ENCODE measurements around the gene FAM240B.

Gene FAM240B

GRCh38 chr9:38682713-38683112, 37.2 kb downstream of the FAM240B start:
- 0 out of 2 replicates have a peak, but pooled peaks cover 2% of the 10 kb centered on the region for H3K27me3 ChIP-seq (ENCODE audit: insufficient read depth, low read length)
- H3K4me2 ChIP-seq (ENCODE audit: low read length), result no peak overlapping the region
- no peaks in the 10 kb centered on the region for H3K9me2 ChIP-seq (ENCODE audit: low read depth, low read length)
- H3K9ac ChIP-seq (ENCODE audit: low read length), result no peak overlapping the region
- H3K27ac ChIP-seq (ENCODE audit: low read depth, low read length, poor library complexity, severe bottlenecking), result no peak overlapping the region
- no peaks in the 10 kb centered on the region for H3K79me2 ChIP-seq (ENCODE audit: insufficient read depth, low read length)
- no peak overlapping the region for H3K4me3 ChIP-seq (ENCODE audit: low read depth, low read length, poor library complexity, severe bottlenecking)
- no peaks in the 10 kb centered on the region for H4K20me1 ChIP-seq (ENCODE audit: insufficient read depth, low read length)
- no peaks in the 10 kb centered on the region for H3K4me1 ChIP-seq (ENCODE audit: insufficient read depth, low read length, severe bottlenecking)
- H3K36me3 ChIP-seq (ENCODE audit: insufficient read depth, low read length), result no peaks in the 10 kb centered on the region
- TF ChIP-seq EZH2 (IDR thresholded peaks at IDR 0.05; ENCODE audit: borderline replicate concordance, low read length), result no peak
- no peak for TF ChIP-seq CTCF (IDR thresholded peaks at IDR 0.05; ENCODE audit: low read length)
- no peaks in the 10 kb centered on the region for H3F3A ChIP-seq (ENCODE audit: insufficient read depth, low read length)
- H3K9me3 ChIP-seq (ENCODE audit: low read length), result no peaks in the 10 kb centered on the region
- no peak overlapping the region for H2AFZ ChIP-seq (ENCODE audit: low read length)

- no peaks in the 10 kb centered on the region for H3K79me2 ChIP-seq (ENCODE audit: insufficient read depth, low read length)
- no peaks in the 10 kb centered on the region for H3K36me3 ChIP-seq (ENCODE audit: insufficient read depth, low read length)
- H2AFZ ChIP-seq (ENCODE audit: low read length), result no peak overlapping the region
- H3K4me3 ChIP-seq (ENCODE audit: low read depth, low read length, poor library complexity, severe bottlenecking), result no peak overlapping the region
- H3K9ac ChIP-seq (ENCODE audit: low read length), result no peak overlapping the region
- H3K9me2 ChIP-seq (ENCODE audit: low read depth, low read length), result no peaks in the 10 kb centered on the region
- no peaks in the 10 kb centered on the region for H3F3A ChIP-seq (ENCODE audit: insufficient read depth, low read length)
- H3K4me1 ChIP-seq (ENCODE audit: insufficient read depth, low read length, severe bottlenecking), result no peaks in the 10 kb centered on the region
- no peaks in the 10 kb centered on the region for H4K20me1 ChIP-seq (ENCODE audit: insufficient read depth, low read length)
- 0 out of 2 replicates have a peak, but pooled peaks cover 2% of the 10 kb centered on the region for H3K27me3 ChIP-seq (ENCODE audit: insufficient read depth, low read length)
- no peak overlapping the region for H3K27ac ChIP-seq (ENCODE audit: low read depth, low read length, poor library complexity, severe bottlenecking)
- no peaks in the 10 kb centered on the region for H3K9me3 ChIP-seq (ENCODE audit: low read length)
- no peak for TF ChIP-seq EZH2 (IDR thresholded peaks at IDR 0.05; ENCODE audit: borderline replicate concordance, low read length)
- no peak for TF ChIP-seq CTCF (IDR thresholded peaks at IDR 0.05; ENCODE audit: low read length)
- no peak overlapping the region for H3K4me2 ChIP-seq (ENCODE audit: low read length)
Observed at GRCh38 chr9:38681747-38682227, 38.1 kb downstream of the FAM240B start.

- no peaks in the 10 kb centered on the region for H3K79me2 ChIP-seq (ENCODE audit: insufficient read depth, low read length)
- TF ChIP-seq EZH2 (IDR thresholded peaks at IDR 0.05; ENCODE audit: borderline replicate concordance, low read length), result no peak
- no peak overlapping the region for H3K9ac ChIP-seq (ENCODE audit: low read length)
- no peak overlapping the region for H3K4me2 ChIP-seq (ENCODE audit: low read length)
- H3K9me2 ChIP-seq (ENCODE audit: low read depth, low read length), result no peaks in the 10 kb centered on the region
- no peaks in the 10 kb centered on the region for H3K36me3 ChIP-seq (ENCODE audit: insufficient read depth, low read length)
- H3K27me3 ChIP-seq (ENCODE audit: insufficient read depth, low read length), result 0 out of 2 replicates have a peak, but pooled peaks cover 2% of the 10 kb centered on the region
- H2AFZ ChIP-seq (ENCODE audit: low read length), result no peak overlapping the region
- no peak overlapping the region for H3K27ac ChIP-seq (ENCODE audit: low read depth, low read length, poor library complexity, severe bottlenecking)
- H3F3A ChIP-seq (ENCODE audit: insufficient read depth, low read length), result no peaks in the 10 kb centered on the region
- H4K20me1 ChIP-seq (ENCODE audit: insufficient read depth, low read length), result no peaks in the 10 kb centered on the region
- no peaks in the 10 kb centered on the region for H3K9me3 ChIP-seq (ENCODE audit: low read length)
- no peak overlapping the region for H3K4me3 ChIP-seq (ENCODE audit: low read depth, low read length, poor library complexity, severe bottlenecking)
- H3K4me1 ChIP-seq (ENCODE audit: insufficient read depth, low read length, severe bottlenecking), result no peaks in the 10 kb centered on the region
Observed at GRCh38 chr9:38680837-38681445, 39.0 kb downstream of the FAM240B start.

All from OCI-LY1 (cell line).